Prostate gland (tissue), 2 donors: ENCODE measurements around the gene IFNGR1. TPM values are rescaled to one million over a fixed set of nuclear protein-coding genes. Genes with fewer than 3 reads are reported as not detected.

Source experiments
- DNase-seq: peaks from one replicate; pipeline ENCODE4 v3.0.0-alpha.2; 2019; ENCODE audit warnings: low spot score
- H3K27ac ChIP-seq, 2 donors: fragments of 200-600 bp; sonication (generic); 2 replicates each; pipeline ENCODE4 v1.5.1; 2017 to 2019
- H3K27me3 ChIP-seq: fragments of 200-600 bp; sonication (generic); replicated peaks from 2 replicates; pipeline ENCODE4 v1.5.1; 2019; ENCODE audit not compliant: insufficient read depth
- H3K36me3 ChIP-seq, 2 donors: fragments of 200-600 bp; sonication (generic); 1 replicate in 1 of 2; 2 replicates in 1 of 2; pipeline versions ENCODE4 v1.5.1 to v1.8.1; 2017 to 2019
- H3K4me1 ChIP-seq: fragments of 200-600 bp; sonication (generic); replicated peaks from 2 replicates; pipeline ENCODE4 v1.5.1; 2019
- H3K4me3 ChIP-seq, 2 donors: fragments of 200-600 bp; sonication (generic); 2 replicates each; pipeline ENCODE4 v1.5.1; 2017 to 2019
- H3K9me3 ChIP-seq: fragments of 200-600 bp; sonication (generic); 2 replicates; pipeline ENCODE4 v1.5.1; 2017
- CTCF ChIP-seq, 4 experiments: fragments of 200-600 bp in 2 of 4; fragments of 450-650 bp in 2 of 4; sonication (generic) in 2 of 4; IDR thresholded peaks; 1 replicate in 3 of 4; 2 replicates in 1 of 4; pipeline ENCODE4 v1.5.1; 2016 to 2019; ENCODE audit warnings: antibody characterized with exemption in 4 of 4, mild to moderate bottlenecking in 2 of 4, moderate library complexity in 2 of 4
- POLR2A ChIP-seq: fragments of 450-650 bp; IDR thresholded peaks from one replicate; pipeline ENCODE4 v1.6.1; 2016; ENCODE audit warnings: antibody characterized with exemption, mild to moderate bottlenecking
- POLR2AphosphoS5 ChIP-seq: sonication (generic); formaldehyde crosslinking; IDR thresholded peaks from one replicate; pipeline ENCODE4 v1.6.1; 2017; ENCODE audit warnings: antibody characterized with exemption
- WGBS: methylation state at CpG from one replicate; pipeline ENCODE4 v1.1.5; 2018; 5-methylcytosine and 5-hydroxymethylcytosine counted together
- intact Hi-C: fragments of 100-400 bp; cut with DNase I; formaldehyde crosslinking; loops from one replicate; pipeline ENCODE4 v1.14.2; 2022
- total RNA-seq, 2 donors: library from RNA; depleted of rRNA; stranded (reverse); fragments of >200 nt; gene quantifications; one replicate each; pipeline ENCODE4 v1.1.0, GENCODE V29; 2016

The IFNGR1 gene
- total RNA-seq, 2 donors from 2014 or later, result 65.3 to 93.7 TPM

- intact Hi-C loops, result no loop called here
- no peak for TF ChIP-seq POLR2AphosphoS5
- no peak for TF ChIP-seq CTCF (IDR thresholded peaks at IDR 0.05)
- TF ChIP-seq POLR2A, result no peak
- DNase-seq, result no peak
- no peaks in the 10 kb centered on the region for H3K9me3 ChIP-seq
- peaks cover 3% of the 10 kb centered on the region for H3K4me1 ChIP-seq
- H3K27ac ChIP-seq, result peak overlapping the region in 1 of 2 donors; percentile 29
- H3K36me3 ChIP-seq, result no peaks in the 10 kb centered on the region
- H3K27me3 ChIP-seq, result no peaks in the 10 kb centered on the region
- H3K4me3 ChIP-seq, result no peak overlapping the region
Measured at GRCh38 chr6:137237413-137238170, 18.4 kb upstream of the IFNGR1 start.

- Histone ChIP-seq H3K27ac (peak overlapping the region in 1 of 2 donors; percentile 29), H3K4me1 (peaks cover 3% of the 10 kb centered on the region), H3K27me3 (no peaks in the 10 kb centered on the region), H3K4me3 (no peak overlapping the region), H3K9me3 (no peaks in the 10 kb centered on the region), H3K36me3 (no peaks in the 10 kb centered on the region)
- no peak for TF ChIP-seq POLR2AphosphoS5
- no peak for TF ChIP-seq POLR2A
- no peak for TF ChIP-seq CTCF (IDR thresholded peaks at IDR 0.05)
- WGBS, result 59% methylated on average over 5 of the region's 5 CpGs
- intact Hi-C loops, result no loop called here
- no peak for DNase-seq
Measured at GRCh38 chr6:137236581-137237355, 17.6 kb upstream of the IFNGR1 start.

DNA sequence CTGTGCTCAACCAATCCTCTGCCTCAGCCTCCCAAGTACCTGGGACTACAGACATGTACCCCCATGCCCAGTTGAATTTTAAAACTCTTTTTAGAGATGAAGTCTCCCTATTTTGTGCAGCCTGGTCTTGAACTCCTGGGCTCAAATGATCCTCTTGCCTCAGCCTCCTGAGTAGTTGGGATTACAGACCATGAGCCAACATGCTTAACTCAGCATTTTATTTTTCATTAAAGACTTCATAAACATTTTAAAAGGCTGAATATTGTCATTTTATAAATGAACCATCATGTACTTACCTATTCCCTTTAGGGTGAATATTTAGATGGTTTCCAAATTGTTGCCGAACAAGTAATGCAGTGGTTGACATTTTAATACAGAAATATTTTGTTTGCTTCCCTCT, 16.5 kb upstream of the IFNGR1 start:
- intact Hi-C loops, result no loop called here
- no peak for DNase-seq
- H3K4me3 ChIP-seq, result no peak overlapping the region
- WGBS, result 90% methylated on average over 1 of the region's 1 CpG
- no peaks in the 10 kb centered on the region for H3K36me3 ChIP-seq
- H3K27me3 ChIP-seq, result no peaks in the 10 kb centered on the region
- no peaks in the 10 kb centered on the region for H3K9me3 ChIP-seq
- H3K27ac ChIP-seq, result no peak overlapping the region
- peaks cover 3% of the 10 kb centered on the region for H3K4me1 ChIP-seq
- TF ChIP-seq CTCF (IDR thresholded peaks at IDR 0.05) (no peak), POLR2AphosphoS5 (no peak), POLR2A (no peak)

GRCh38 chr6:137233911-137234863, 15.0 kb upstream of the IFNGR1 start:
- Histone ChIP-seq H3K27me3 (no peaks in the 10 kb centered on the region), H3K9me3 (no peaks in the 10 kb centered on the region), H3K36me3 (no peaks in the 10 kb centered on the region), H3K27ac (peak overlapping the region; percentile 44 to 48), H3K4me1 (peaks cover 3% of the 10 kb centered on the region), H3K4me3 (no peak overlapping the region)
- DNase-seq, result peak; percentile 12
- TF ChIP-seq POLR2A, result no peak
- no peak for TF ChIP-seq CTCF (IDR thresholded peaks at IDR 0.05)
- peak; percentile 72 for TF ChIP-seq POLR2AphosphoS5
- intact Hi-C loops, result no loop called here
- WGBS, result 25% methylated on average over 7 of the region's 7 CpGs
